HG03108 (cell line): ENCODE data around the gene MS4A3.
A peak's percentile ranks its signal among the peaks of the same experiment; 100 is the strongest.
"Not testable (repeated sequence)": the region's sequence is repeated elsewhere in the genome, so short reads cannot be mapped to it uniquely, and the experiment has no call there.

Experiments
- ATAC-seq: cut with Tn5 transposase; IDR thresholded peaks from one replicate; pipeline ENCODE4 v1.9.1; 2021; ENCODE audit warnings: moderate library complexity; ENCODE audit not compliant: unreplicated experiment

Gene MS4A3

GRCh38 chr11:60088364-60088763 is 31.9 kb downstream of the MS4A3 start, which contains the start of gene MS4A2:
MS4A2 (plus strand) TSS chr11:60088664; CDS start chr11:60088766, 102 bp downstream.
- no peak for ATAC-seq

- ATAC-seq = no peak
Measured at GRCh38 chr11:60095477-60096120, 39.1 kb downstream of the MS4A3 start.

- no peak for ATAC-seq
Measured at GRCh38 chr11:60097189-60097588, 40.7 kb downstream of the MS4A3 start.

- peak; percentile 64 for ATAC-seq
Measured at GRCh38 chr11:60098508-60098907, 42.0 kb downstream of the MS4A3 start.

- no peak for ATAC-seq
Measured at GRCh38 chr11:60100516-60100915, 44.1 kb downstream of the MS4A3 start.

GRCh38 chr11:60101368-60101767 is 44.9 kb downstream of the MS4A3 start:
- not testable (repeated sequence) for ATAC-seq

GRCh38 chr11:60104471-60105115 is 48.1 kb downstream of the MS4A3 start:
- ATAC-seq = not testable (repeated sequence)

- ATAC-seq = not testable (repeated sequence)
Measured at GRCh38 chr11:60108631-60109030, 52.2 kb downstream of the MS4A3 start.

GRCh38 chr11:60111793-60112192 is 55.3 kb downstream of the MS4A3 start:
- no peak for ATAC-seq

GRCh38 chr11:60116996-60117790 is 60.7 kb downstream of the MS4A3 start:
- ATAC-seq = no peak

GRCh38 chr11:60118338-60118737 is 61.9 kb downstream of the MS4A3 start:
- ATAC-seq = no peak

GRCh38 chr11:60119710-60120109 is 63.2 kb downstream of the MS4A3 start:
- ATAC-seq = no peak
